Left colon (tissue), 2 donors: ENCODE measurements around the gene VEGFC. TPM values are rescaled to one million over a fixed set of nuclear protein-coding genes. Genes with fewer than 3 reads are reported as not detected.

Experiments
- ATAC-seq: fragments of 200-7000 bp; cut with Tn5 transposase; one replicate; pipeline ENCODE4 v1.9.1; 2020; ENCODE audit warnings: mild to moderate bottlenecking, moderate library complexity
- DNase-seq, 2 donors: peaks; one replicate each; pipeline ENCODE4 v3.0.0-alpha.2; 2020
- intact Hi-C, 2 donors: fragments of 100-400 bp; cut with DNase I in 1 of 2; cut with micrococcal nuclease in 1 of 2; formaldehyde crosslinking; loops; one replicate each; pipeline versions ENCODE4 v1.11.2 to v1.14.0; 2022; cut with DNase I, micrococcal nuclease
- total RNA-seq, 2 donors: library from RNA; stranded (reverse); fragmentation: NEBNext Ultra II Directional; extraction: Animal tissue kit (Norgen Biotek cat#: 25700); gene quantifications; one replicate each; pipeline ENCODE4 v1.2.1, GENCODE V29; 2021
- donor health status: DM: no; HTN: no; CAD: no.
- donor health status: DM: yes; HTN: yes; CAD: no.

The VEGFC gene
- total RNA-seq, 2 donors from 2014 or later: 2.5 TPM

- intact Hi-C loops: no loop called here
- no peak for ATAC-seq
Measured at GRCh38 chr4:176734461-176734860, 58.3 kb downstream of the VEGFC start.

GRCh38 chr4:176729489-176729888 lies 63.2 kb downstream of the VEGFC start:
- intact Hi-C loops: no loop called here
- ATAC-seq (no peak), DNase-seq (no peak)

More at GRCh38 chr4:176734461-176734860, 58.3 kb downstream of the VEGFC start:
- no peak for DNase-seq

GRCh38 chr4:176726803-176727202 lies 65.9 kb downstream of the VEGFC start:
- intact Hi-C loops: no loop called here
- DNase-seq: no peak
- no peak for ATAC-seq

- intact Hi-C loops: no loop called here
- ATAC-seq: no peak
- no peak for DNase-seq
Measured at GRCh38 chr4:176721459-176721858, 71.3 kb downstream of the VEGFC start.

- no peak for ATAC-seq
- intact Hi-C loops: no loop called here
Measured at GRCh38 chr4:176718881-176719280, 73.8 kb downstream of the VEGFC start.

GRCh38 chr4:176717237-176717636 lies 75.5 kb downstream of the VEGFC start:
- no peak for ATAC-seq
- DNase-seq: no peak
- intact Hi-C loops: no loop called here

More at GRCh38 chr4:176718881-176719280, 73.8 kb downstream of the VEGFC start:
- DNase-seq: no peak

GRCh38 chr4:176709417-176709816 lies 83.3 kb downstream of the VEGFC start:
- ATAC-seq (no peak), DNase-seq (no peak)
- intact Hi-C loops: no loop called here

GRCh38 chr4:176708771-176709311 lies 83.9 kb downstream of the VEGFC start:
- DNase-seq (no peak), ATAC-seq (no peak)
- intact Hi-C loops: no loop called here

GRCh38 chr4:176690716-176691115 lies 102.0 kb downstream of the VEGFC start:
- no peak for DNase-seq
- intact Hi-C loops: no loop called here
- no peak for ATAC-seq

- ATAC-seq: no peak
- no peak for DNase-seq
- intact Hi-C loops: no loop called here
Measured at GRCh38 chr4:176680668-176681180, 112.0 kb downstream of the VEGFC start.

GRCh38 chr4:176676901-176677300 lies 115.8 kb downstream of the VEGFC start:
- ATAC-seq (no peak), DNase-seq (no peak)
- intact Hi-C loops: no loop called here

GRCh38 chr4:176675810-176676209 lies 116.9 kb downstream of the VEGFC start:
- intact Hi-C loops: no loop called here
- no peak for ATAC-seq
- DNase-seq: no peak

- no peak for DNase-seq
- intact Hi-C loops: no loop called here
- no peak for ATAC-seq
Measured at GRCh38 chr4:176671532-176671931, 121.2 kb downstream of the VEGFC start.

GRCh38 chr4:176668324-176668723 lies 124.4 kb downstream of the VEGFC start:
- DNase-seq: no peak
- intact Hi-C loops: no loop called here
- ATAC-seq: no peak

- ATAC-seq (no peak), DNase-seq (no peak)
- intact Hi-C loops: no loop called here
Measured at GRCh38 chr4:176664964-176665363, 127.8 kb downstream of the VEGFC start.

GRCh38 chr4:176660561-176660960 lies 132.2 kb downstream of the VEGFC start:
- ATAC-seq: no peak
- intact Hi-C loops: no loop called here
- no peak for DNase-seq

GRCh38 chr4:176656108-176656507 lies 136.6 kb downstream of the VEGFC start:
- intact Hi-C loops: no loop called here
- DNase-seq (no peak), ATAC-seq (no peak)

GRCh38 chr4:176654565-176655216 lies 138.0 kb downstream of the VEGFC start:
- DNase-seq (no peak), ATAC-seq (no peak)
- intact Hi-C loops: no loop called here

- no peak for ATAC-seq
- intact Hi-C loops: no loop called here
- DNase-seq: no peak
Measured at GRCh38 chr4:176653401-176654220, 139.1 kb downstream of the VEGFC start.

GRCh38 chr4:176646311-176646710 lies 146.4 kb downstream of the VEGFC start:
- intact Hi-C loops: no loop called here
- ATAC-seq (no peak), DNase-seq (no peak)
